ENCODE measurements around the gene KCNK2.

DNA sequence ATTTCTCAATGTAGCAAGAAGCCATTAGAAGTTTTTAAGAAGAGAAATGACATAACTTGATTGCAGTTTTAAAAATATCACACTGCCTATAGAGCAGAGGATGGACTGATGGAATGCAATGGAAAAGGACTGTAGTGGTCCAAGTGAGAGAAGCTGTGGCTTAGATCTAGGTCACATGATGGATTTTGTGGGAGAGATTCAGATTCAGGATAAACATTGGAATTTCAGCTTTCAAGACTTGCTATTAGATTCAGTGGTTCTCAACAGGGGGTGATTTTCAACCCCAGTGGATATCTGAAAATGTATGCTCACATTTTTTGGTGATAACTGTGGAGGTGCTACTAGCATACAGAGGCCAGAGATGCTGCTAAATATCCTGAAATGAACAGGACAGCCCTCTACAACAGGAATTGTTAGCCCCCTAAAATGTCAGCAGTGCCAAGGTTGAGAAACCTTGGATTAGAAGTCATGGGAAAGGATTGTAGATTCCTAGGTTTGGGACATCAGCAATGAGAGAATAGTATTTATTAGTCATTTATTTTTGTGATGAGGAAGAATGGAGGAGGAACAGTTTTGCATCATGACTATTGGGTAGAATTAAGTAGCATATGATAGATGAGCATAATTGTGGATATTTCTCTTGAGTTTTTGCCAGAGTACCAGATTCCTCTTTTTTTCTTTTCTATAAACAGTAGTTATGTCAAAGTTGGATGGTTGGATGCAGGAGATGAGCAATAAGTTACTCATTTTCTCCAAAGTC is 30.1 kb upstream of the KCNK2 start:
- TF ChIP-seq CTCF (conservative IDR thresholded peaks at IDR 0.05; ENCODE audit: low read length) (no peak), EZH2phosphoT487 (IDR thresholded peaks at IDR 0.05; ENCODE audit: borderline replicate concordance, low read depth, low read length) (no peak)

All from OCI-LY7 (cell line).